GM12865 (cell line): ENCODE results near the gene MCCC1.

ENCODE experiments used
- DNase-seq: peaks from one replicate; pipeline ENCODE4 v3.0.0; 2010; ENCODE audit warnings: low read depth
- H3K4me3 ChIP-seq: 2 replicates; pipeline ENCODE4 v1.5.1; 2011; ENCODE audit warnings: mild to moderate bottlenecking, low read depth, low read length, control low read depth
- CTCF ChIP-seq: IDR thresholded peaks from 2 replicates; pipeline ENCODE4 v1.5.1; 2011; ENCODE audit warnings: low read length, control low read depth, low read depth, inconsistent platforms; ENCODE audit not compliant: insufficient read depth; ENCODE audit errors: missing control alignments

MCCC1 gene

GRCh38 chr3:182986021-182986420 lies 113.3 kb downstream of the MCCC1 start:
- H3K4me3 ChIP-seq = no peak overlapping the region
- DNase-seq = no peak
- TF ChIP-seq CTCF = no peak

- no peak for TF ChIP-seq CTCF
- no peak overlapping the region for H3K4me3 ChIP-seq
- no peak for DNase-seq
Observed at GRCh38 chr3:182983876-182984275, 115.4 kb downstream of the MCCC1 start.

DNA sequence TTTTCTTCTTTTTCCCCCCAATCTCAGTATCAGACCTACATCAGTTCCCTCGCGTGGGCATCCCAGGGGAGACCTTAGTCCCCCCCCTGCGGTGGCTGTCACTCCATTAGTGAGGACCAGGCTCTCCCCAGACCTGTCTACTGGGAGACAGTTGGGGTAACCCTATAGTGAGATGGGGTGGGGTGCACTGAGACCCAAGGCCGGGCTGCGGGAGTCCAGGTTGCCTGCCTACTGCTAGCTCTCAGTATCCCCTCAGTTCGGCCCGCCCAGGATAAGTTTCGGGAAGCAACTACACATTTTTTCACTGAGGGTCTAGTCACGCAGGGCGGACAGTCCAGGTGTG lies 118.3 kb downstream of the MCCC1 start:
- peak overlapping the region; percentile 61 for H3K4me3 ChIP-seq
- no peak for TF ChIP-seq CTCF
- DNase-seq = no peak

DNA sequence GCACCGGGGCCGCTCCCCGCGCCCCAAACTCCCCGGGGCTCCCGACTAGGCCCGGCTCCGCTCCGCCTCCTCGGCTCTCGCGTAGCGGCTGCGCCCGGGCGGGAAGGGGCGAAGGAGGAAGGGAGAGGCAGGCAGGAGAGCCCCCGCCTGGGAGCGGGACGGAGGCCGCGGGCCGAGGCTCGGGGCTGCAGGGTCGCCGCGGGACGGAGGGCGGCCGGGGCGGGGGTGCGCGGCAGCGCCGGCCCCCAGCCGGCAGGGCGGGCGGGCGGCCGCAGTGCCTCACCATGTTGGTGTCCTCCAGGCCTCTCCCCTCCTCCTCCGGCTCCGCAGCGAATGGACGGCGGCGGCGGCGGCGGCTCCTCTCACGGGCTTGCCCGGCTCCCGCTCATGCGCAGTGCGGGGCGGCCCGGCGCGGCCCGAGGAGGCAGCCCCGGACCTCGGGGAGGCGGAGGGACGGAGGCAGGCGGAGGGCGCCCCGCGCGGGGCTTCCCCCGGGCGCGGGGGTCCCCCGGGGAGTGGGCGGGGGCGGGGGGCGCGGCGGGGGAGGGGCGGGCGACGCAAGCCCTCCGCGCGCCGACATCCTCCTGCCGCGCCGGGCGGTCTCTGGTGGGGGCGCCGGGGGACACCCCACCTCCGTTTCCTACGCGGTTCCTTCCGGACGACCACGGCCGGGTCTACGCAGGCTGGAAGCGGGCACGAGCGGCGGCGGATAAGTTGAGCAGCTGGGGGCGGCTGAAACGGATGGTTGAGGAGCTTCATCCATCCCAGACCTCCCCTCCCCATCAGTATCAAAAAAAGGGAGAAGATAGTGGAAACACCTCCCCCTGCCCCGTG lies 118.9 kb downstream of the MCCC1 start, which contains the start of gene DCUN1D1:
DCUN1D1 (minus strand) TSS at position 335 of the 834 bp plus-strand sequence; CDS start at position 286, 49 bp downstream.
- H3K4me3 ChIP-seq = peak within 1 kb of the TSS; percentile 98
- TF ChIP-seq CTCF = no peak
- DNase-seq = peak; percentile 92

GRCh38 chr3:182979674-182980191 lies 119.6 kb downstream of the MCCC1 start:
- H3K4me3 ChIP-seq = peak overlapping the region; percentile 98
- no peak for TF ChIP-seq CTCF
- DNase-seq = peak; percentile 38

- no peak for TF ChIP-seq CTCF
- DNase-seq = peak; percentile 40
Observed at GRCh38 chr3:182979103-182979673, 120.1 kb downstream of the MCCC1 start.

GRCh38 chr3:182978387-182978786 lies 120.9 kb downstream of the MCCC1 start:
- H3K4me3 ChIP-seq = peak overlapping the region; percentile 98
- no peak for DNase-seq
- no peak for TF ChIP-seq CTCF

More at GRCh38 chr3:182979103-182979673, 120.1 kb downstream of the MCCC1 start:
- H3K4me3 ChIP-seq = peak overlapping the region; percentile 98
